HEK293 (cell line): ENCODE data around the gene TUBD1.

Experiments used
- CTCF ChIA-PET: fragments of 350-600 bp; formaldehyde crosslinking; extraction: SDS; loops from one replicate; lab custom pipeline; 2021; ENCODE audit warnings: antibody characterized with exemption; lab: Yijun Ruan, JAX
- POLR2A ChIA-PET: fragments of 300-600 bp; formaldehyde crosslinking; extraction: SDS; loops from one replicate; lab custom pipeline; 2020; ENCODE audit warnings: antibody characterized with exemption, inconsistent platforms; lab: Yijun Ruan, JAX
- H3K27ac ChIP-seq: fragments of 200-500 bp; sonication (Bioruptor generic); 2 replicates; pipeline ENCODE4 v1.5.1; 2014; ENCODE audit warnings: low read depth, low read length, control low read depth, inconsistent platforms; ENCODE audit errors: extremely low read depth
- H3K36me3 ChIP-seq, 2 experiments: fragments of 200-500 bp in 1 of 2; sonication (Bioruptor generic) in 1 of 2; 1 replicate in 1 of 2; 2 replicates in 1 of 2; pipeline ENCODE4 v1.5.1; 2014 to 2017; ENCODE audit warnings: inconsistent platforms in 2 of 2, low read length in 2 of 2; ENCODE audit not compliant: control insufficient read depth in 2 of 2, insufficient read depth in 1 of 2
- H3K4me1 ChIP-seq: fragments of 200-500 bp; sonication (Bioruptor generic); 2 replicates; pipeline ENCODE4 v1.5.1; 2014; ENCODE audit warnings: mild to moderate bottlenecking, low read length, inconsistent platforms; ENCODE audit not compliant: control insufficient read depth, insufficient read depth
- H3K4me3 ChIP-seq: 2 replicates; pipeline ENCODE4 v1.5.1; 2011; ENCODE audit warnings: low read depth, mild to moderate bottlenecking, control low read depth, low read length, moderate library complexity
- H3K9me3 ChIP-seq: fragments of 200-500 bp; sonication (Bioruptor generic); 2 replicates; pipeline ENCODE4 v1.5.1; 2014; ENCODE audit warnings: low read depth, low read length, inconsistent platforms; ENCODE audit not compliant: control insufficient read depth, insufficient read depth
- AEBP2 ChIP-seq: fragments of 450-650 bp; formaldehyde crosslinking; IDR thresholded peaks from 2 replicates; pipeline ENCODE4 v1.5.1; 2016; ENCODE audit warnings: missing biosample characterization, missing genetic modification characterization, borderline replicate concordance
- PBX3 ChIP-seq: sonication (generic); formaldehyde crosslinking; IDR thresholded peaks from 2 replicates; pipeline ENCODE4 v1.8.1; 2022; ENCODE audit warnings: mild to moderate bottlenecking, moderate library complexity, missing genetic modification reagents
- REST ChIP-seq: fragments of 450-650 bp; formaldehyde crosslinking; IDR thresholded peaks from 2 replicates; pipeline ENCODE4 v1.5.1; 2016; ENCODE audit warnings: missing biosample characterization, missing genetic modification characterization
- ZBTB11 ChIP-seq: fragments of 450-650 bp; formaldehyde crosslinking; conservative IDR thresholded peaks from 2 replicates; pipeline ENCODE4 v1.5.1; 2016; ENCODE audit warnings: low read depth, missing biosample characterization, missing genetic modification characterization
- ZFP41 ChIP-seq: fragments of 450-650 bp; formaldehyde crosslinking; IDR thresholded peaks from 2 replicates; pipeline ENCODE4 v1.5.1; 2016; ENCODE audit warnings: missing biosample characterization, missing genetic modification characterization, borderline replicate concordance
- ZNF157 ChIP-seq: fragments of 450-650 bp; formaldehyde crosslinking; IDR thresholded peaks from 2 replicates; pipeline ENCODE4 v1.5.1; 2016; ENCODE audit warnings: missing biosample characterization, missing genetic modification characterization
- ZNF19 ChIP-seq: fragments of 450-650 bp; formaldehyde crosslinking; IDR thresholded peaks from 2 replicates; pipeline ENCODE4; 2016; ENCODE audit warnings: missing biosample characterization, missing genetic modification characterization, low read depth
- ZNF202 ChIP-seq: fragments of 450-650 bp; formaldehyde crosslinking; IDR thresholded peaks from 2 replicates; pipeline ENCODE4 v1.5.1; 2016; ENCODE audit warnings: missing biosample characterization, missing genetic modification characterization, borderline replicate concordance
- ZNF23 ChIP-seq: fragments of 450-650 bp; formaldehyde crosslinking; IDR thresholded peaks from 2 replicates; pipeline ENCODE4 v1.5.1; 2016; ENCODE audit warnings: missing biosample characterization, missing genetic modification characterization, borderline replicate concordance
- ZNF280C ChIP-seq: fragments of 450-650 bp; formaldehyde crosslinking; IDR thresholded peaks from 2 replicates; pipeline ENCODE4 v1.5.1; 2016; ENCODE audit warnings: missing biosample characterization, missing genetic modification characterization
- ZNF423 ChIP-seq: fragments of 450-650 bp; formaldehyde crosslinking; IDR thresholded peaks from 2 replicates; pipeline ENCODE4 v1.5.1; 2016; ENCODE audit warnings: missing biosample characterization, missing genetic modification characterization
- ZNF549 ChIP-seq: fragments of 450-650 bp; IDR thresholded peaks from 2 replicates; pipeline ENCODE4 v1.5.1; 2018; ENCODE audit warnings: missing biosample characterization, missing genetic modification characterization, mild to moderate bottlenecking, inconsistent platforms, moderate library complexity
- ZNF558 ChIP-seq: fragments of 450-650 bp; formaldehyde crosslinking; IDR thresholded peaks from 2 replicates; pipeline ENCODE4 v1.5.1; 2016; ENCODE audit warnings: missing biosample characterization, missing genetic modification characterization
- ZNF623 ChIP-seq: fragments of 450-650 bp; formaldehyde crosslinking; IDR thresholded peaks from 2 replicates; pipeline ENCODE4 v1.5.1; 2016; ENCODE audit warnings: missing biosample characterization, missing genetic modification characterization
- ZNF792 ChIP-seq: fragments of 450-650 bp; formaldehyde crosslinking; IDR thresholded peaks from 2 replicates; pipeline ENCODE4 v1.5.1; 2016; ENCODE audit warnings: missing biosample characterization, missing genetic modification characterization
- ZSCAN4 ChIP-seq: fragments of 450-650 bp; formaldehyde crosslinking; IDR thresholded peaks from 2 replicates; pipeline ENCODE4 v1.5.1; 2017; ENCODE audit warnings: missing biosample characterization, missing genetic modification characterization

TUBD1 gene

GRCh38 chr17:59870482-59870881, 22.3 kb downstream of the TUBD1 start:
- H3K9me3 ChIP-seq = no peaks in the 10 kb centered on the region
- POLR2A ChIA-PET = interaction anchor here (0.6 to 1.5 kb wide), 3 partner anchors 12 to 163 kb away, joined by 3 to 4 read pairs (median 3); partner anchors contain the start of genes PTRH2 and VMP1
- H3K27ac ChIP-seq = no peak overlapping the region
- H3K4me3 ChIP-seq = no peak overlapping the region
- TF ChIP-seq ZNF19 (no peak), ZBTB11 (tag by site-specific recombination) (peak; percentile 34)
- H3K4me1 ChIP-seq = no peaks in the 10 kb centered on the region
- H3K36me3 ChIP-seq = peaks cover 33 to 34% of the 10 kb centered on the region in 2 experiments
- CTCF ChIA-PET = interaction anchor here (0.9 to 1.7 kb wide), 4 partner anchors 10 to 166 kb away, joined by 3 to 5 read pairs (median 4); no protein-coding TSS in a partner anchor

- ChIA-PET POLR2A (interaction anchor here (0.7 to 1.5 kb wide), 3 partner anchors 13 to 163 kb away, joined by 3 to 4 read pairs (median 3); partner anchors contain the start of genes PTRH2 and VMP1), CTCF (interaction anchor here (0.6 to 1.0 kb wide), 5 partner anchors 9 to 116 kb away, joined by 3 to 4 read pairs (median 3); no protein-coding TSS in a partner anchor)
- Histone ChIP-seq H3K9me3 (no peaks in the 10 kb centered on the region), H3K27ac (no peak overlapping the region), H3K36me3 (peaks cover 33 to 34% of the 10 kb centered on the region in 2 experiments), H3K4me3 (no peak overlapping the region), H3K4me1 (no peaks in the 10 kb centered on the region)
- TF ChIP-seq ZSCAN4 (tag by site-specific recombination) (no peak), REST (no peak), ZNF549 (tag by site-specific recombination) (no peak), ZNF423 (tag by site-specific recombination) (no peak), ZNF558 (tag by site-specific recombination) (no peak), AEBP2 (tag by site-specific recombination) (no peak), ZNF157 (tag by site-specific recombination) (no peak), ZNF792 (tag by site-specific recombination) (no peak), ZFP41 (tag by site-specific recombination) (no peak), ZNF23 (tag by site-specific recombination) (no peak), ZNF202 (tag by site-specific recombination) (no peak), PBX3 (CRISPR knock-in tag) (no peak), ZNF623 (tag by site-specific recombination) (no peak), ZNF280C (no peak)
Observed at GRCh38 chr17:59869941-59870218, 22.9 kb downstream of the TUBD1 start.
